Vagina (tissue), 2 donors: ENCODE results near the gene ARHGAP42.

ENCODE experiments used
- POLR2A ChIP-seq, 2 donors: fragments of 450-650 bp; IDR thresholded peaks; one replicate each; pipeline ENCODE4 v1.6.1; 2017; ENCODE audit warnings: antibody characterized with exemption in 2 of 2, mild to moderate bottlenecking in 2 of 2, moderate library complexity in 2 of 2
- POLR2AphosphoS5 ChIP-seq, 2 donors: sonication (generic); formaldehyde crosslinking; IDR thresholded peaks; one replicate each; pipeline ENCODE4 v1.9.0; 2017; ENCODE audit warnings: antibody characterized with exemption in 2 of 2, mild to moderate bottlenecking in 2 of 2, low read depth in 1 of 2; ENCODE audit not compliant: insufficient read depth in 1 of 2
- TF ChIP-seq, protein P1 (sequence below), 3 experiments: fragments of 450-650 bp in 2 of 3; fragments of 200-600 bp in 1 of 3; sonication (generic) in 1 of 3; IDR thresholded peaks; one replicate each; pipeline ENCODE4 v1.5.1; 2017 to 2019; ENCODE audit warnings: antibody characterized with exemption in 3 of 3, mild to moderate bottlenecking in 2 of 3, moderate library complexity in 2 of 3

- TF ChIP-seq POLR2A (IDR thresholded peaks at IDR 0.05) (no peak), POLR2AphosphoS5 (IDR thresholded peaks at IDR 0.05; ENCODE audit: insufficient read depth in 1 of 2, low read depth in 1 of 2) (no peak)
- TF ChIP-seq, protein P1, sequence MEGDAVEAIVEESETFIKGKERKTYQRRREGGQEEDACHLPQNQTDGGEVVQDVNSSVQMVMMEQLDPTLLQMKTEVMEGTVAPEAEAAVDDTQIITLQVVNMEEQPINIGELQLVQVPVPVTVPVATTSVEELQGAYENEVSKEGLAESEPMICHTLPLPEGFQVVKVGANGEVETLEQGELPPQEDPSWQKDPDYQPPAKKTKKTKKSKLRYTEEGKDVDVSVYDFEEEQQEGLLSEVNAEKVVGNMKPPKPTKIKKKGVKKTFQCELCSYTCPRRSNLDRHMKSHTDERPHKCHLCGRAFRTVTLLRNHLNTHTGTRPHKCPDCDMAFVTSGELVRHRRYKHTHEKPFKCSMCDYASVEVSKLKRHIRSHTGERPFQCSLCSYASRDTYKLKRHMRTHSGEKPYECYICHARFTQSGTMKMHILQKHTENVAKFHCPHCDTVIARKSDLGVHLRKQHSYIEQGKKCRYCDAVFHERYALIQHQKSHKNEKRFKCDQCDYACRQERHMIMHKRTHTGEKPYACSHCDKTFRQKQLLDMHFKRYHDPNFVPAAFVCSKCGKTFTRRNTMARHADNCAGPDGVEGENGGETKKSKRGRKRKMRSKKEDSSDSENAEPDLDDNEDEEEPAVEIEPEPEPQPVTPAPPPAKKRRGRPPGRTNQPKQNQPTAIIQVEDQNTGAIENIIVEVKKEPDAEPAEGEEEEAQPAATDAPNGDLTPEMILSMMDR (IDR thresholded peaks at IDR 0.05) = no peak
Observed at GRCh38 chr11:100675115-100675650, 11.9 kb upstream of the ARHGAP42 start.
